GM12873 (cell line): ENCODE results near the gene PRSS58.

Source experiments
- CTCF ChIP-seq: IDR thresholded peaks from 2 replicates; pipeline ENCODE4 v1.5.1; 2012; ENCODE audit warnings: low read depth, mild to moderate bottlenecking, moderate library complexity, low read length, control low read depth; ENCODE audit not compliant: insufficient read depth; ENCODE audit errors: missing control alignments

Gene PRSS58

DNA sequence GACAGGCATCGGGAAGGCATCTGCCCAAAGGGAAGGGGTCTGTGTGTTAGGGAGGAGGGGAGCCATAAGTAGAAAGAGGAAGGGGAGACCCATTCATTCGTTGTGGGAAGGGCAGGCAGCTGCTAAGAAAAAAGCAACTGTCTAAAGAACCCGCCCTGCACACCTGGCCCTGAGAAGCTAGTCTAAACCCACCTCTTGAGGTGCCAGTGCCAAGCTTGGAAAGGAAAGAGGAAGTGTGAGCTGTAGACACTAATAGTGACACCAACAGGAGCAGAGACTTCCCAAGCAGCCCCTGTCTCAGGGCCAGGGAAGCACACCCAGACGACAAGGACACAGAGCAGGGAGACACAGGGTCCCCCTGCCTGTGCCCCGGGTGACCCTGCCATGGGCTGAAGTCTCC, 40.8 kb upstream of the PRSS58 start:
- TF ChIP-seq CTCF: no peak

DNA sequence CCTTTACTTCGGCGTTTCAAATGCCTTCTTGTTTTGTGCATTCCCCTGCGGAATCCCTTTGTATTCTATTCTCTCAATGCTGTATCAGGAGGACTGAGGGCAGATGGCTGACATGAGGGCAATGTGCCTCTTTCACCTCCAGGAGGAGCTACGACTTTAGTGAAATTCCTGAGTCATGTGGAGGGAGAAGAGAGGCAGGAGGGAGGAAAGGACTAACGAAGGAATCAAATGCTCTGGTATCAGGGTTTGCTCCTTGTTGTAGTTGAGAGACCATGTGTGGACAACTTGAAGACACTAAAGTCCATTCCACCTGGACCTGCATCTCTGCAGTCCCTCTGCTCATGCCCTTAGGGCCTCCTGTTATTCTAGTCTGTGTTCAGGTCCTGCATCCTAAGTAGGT, 40.2 kb upstream of the PRSS58 start:
- peak; percentile 33 for TF ChIP-seq CTCF

- no peak for TF ChIP-seq CTCF
These were observed 22.4 kb upstream of the PRSS58 start for GRCh38 chr7:142280263-142280662.

- TF ChIP-seq CTCF: no peak
These were observed 21.7 kb upstream of the PRSS58 start for GRCh38 chr7:142279601-142280000.

GRCh38 chr7:142275028-142275427, 17.2 kb upstream of the PRSS58 start:
- TF ChIP-seq CTCF: no peak

DNA sequence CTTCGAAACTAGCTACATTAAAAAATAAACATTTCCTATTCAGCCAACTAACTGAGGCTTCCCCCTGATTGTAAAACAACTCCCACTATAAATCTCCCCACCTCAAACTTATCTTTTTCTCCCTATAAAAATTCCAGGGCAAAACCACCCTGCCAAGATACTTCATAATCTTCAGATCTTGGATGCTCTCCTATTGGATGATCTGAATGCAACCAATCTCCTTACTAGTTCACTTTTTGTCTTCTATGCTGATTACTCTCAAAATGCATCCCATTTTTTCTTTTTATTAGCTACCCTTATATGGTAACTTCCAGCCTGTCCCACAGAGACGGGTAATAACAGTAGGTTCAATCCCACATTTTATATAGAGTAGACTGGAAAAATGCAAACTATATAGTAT, 15.0 kb upstream of the PRSS58 start:
- no peak for TF ChIP-seq CTCF

GRCh38 chr7:142263598-142264380, 5.9 kb upstream of the PRSS58 start:
- no peak for TF ChIP-seq CTCF
